B cell (primary cell): ENCODE data around the gene ORC1. TPM values are rescaled to one million over a fixed set of nuclear protein-coding genes. Genes with fewer than 3 reads are reported as not detected.

ENCODE experiments used
- ATAC-seq: fragments of 200-7000 bp; cut with Tn5 transposase; one replicate; pipeline ENCODE4 v1.10.0; 2021; ENCODE audit warnings: low read depth, mild to moderate bottlenecking, moderate number of reproducible peaks, moderate library complexity
- CTCF ChIA-PET: fragments of 350-600 bp; sonication (Branson Sonifier 250); formaldehyde crosslinking; loops from one replicate; lab custom pipeline; 2021; ENCODE audit warnings: antibody characterized with exemption, inconsistent platforms; lab: Charles Lee
- POLR2A ChIA-PET: fragments of 350-600 bp; sonication (Branson Sonifier 250); formaldehyde crosslinking; loops from one replicate; lab custom pipeline; 2021; ENCODE audit warnings: antibody characterized with exemption; lab: Charles Lee
- DNase-seq: peaks from one replicate; pipeline ENCODE4 v3.0.0; 2013
- H2AFZ ChIP-seq: 2 replicates; pipeline ENCODE4 v1.6.1; 2012; ENCODE audit warnings: mild to moderate bottlenecking, low read depth, low read length; ENCODE audit not compliant: insufficient read depth, poor library complexity, severe bottlenecking
- H3K27ac ChIP-seq, 2 donors: 1 replicate in 1 of 2; 2 replicates in 1 of 2; pipeline ENCODE4 v1.5.1; 2012 to 2013; ENCODE audit warnings: low read length in 2 of 2, mild to moderate bottlenecking in 2 of 2, moderate library complexity in 1 of 2
- H3K27me3 ChIP-seq, 4 experiments: fragments of 200-600 bp in 1 of 4; sonication (generic) in 1 of 4; replicated peaks in 1 of 4; 1 replicate in 2 of 4; 2 replicates in 2 of 4; pipeline versions ENCODE4 v1.6.1 to v1.7.0; 2013 to 2016; ENCODE audit warnings: low read length in 3 of 4, mild to moderate bottlenecking in 2 of 4, mixed read lengths in 1 of 4, moderate library complexity in 1 of 4; ENCODE audit not compliant: insufficient read depth in 4 of 4, control insufficient read depth in 3 of 4; ENCODE audit errors: control extremely low read depth in 1 of 4
- H3K36me3 ChIP-seq, 2 experiments: replicated peaks in 1 of 2; 1 replicate in 1 of 2; 2 replicates in 1 of 2; pipeline versions ENCODE4 v1.6.1 to v1.7.1; 2013; ENCODE audit warnings: low read length in 1 of 2; ENCODE audit not compliant: insufficient read depth in 2 of 2, control insufficient read depth in 1 of 2; ENCODE audit errors: control extremely low read depth in 1 of 2, extremely low read depth in 1 of 2
- H3K4me1 ChIP-seq, 2 donors: fragments of 200-600 bp in 1 of 2; sonication (generic) in 1 of 2; 1 replicate in 1 of 2; 2 replicates in 1 of 2; pipeline versions ENCODE4 v1.5.1 to v1.6.1; 2013 to 2017; ENCODE audit warnings: low read length in 2 of 2; ENCODE audit not compliant: control insufficient read depth in 2 of 2, insufficient read depth in 2 of 2
- H3K4me2 ChIP-seq: replicated peaks from 2 replicates; pipeline ENCODE3; 2012; ENCODE audit warnings: mild to moderate bottlenecking, low read depth, low read length; ENCODE audit not compliant: poor library complexity, severe bottlenecking
- H3K4me3 ChIP-seq, 5 experiments: fragments of 200-600 bp in 1 of 5; sonication (generic) in 1 of 5; 1 replicate in 3 of 5; 2 replicates in 2 of 5; pipeline versions ENCODE4 v1.5.1 to v1.7.0; 2011 to 2016; ENCODE audit warnings: low read length in 4 of 5, mild to moderate bottlenecking in 4 of 5, low read depth in 2 of 5, control low read depth in 1 of 5, moderate library complexity in 1 of 5; ENCODE audit not compliant: insufficient read depth in 1 of 5; ENCODE audit errors: control extremely low read depth in 1 of 5, extremely low read depth in 1 of 5
- H3K79me2 ChIP-seq: fragments of 200-600 bp; sonication (generic); one replicate; pipeline ENCODE4 v1.6.0; 2016; ENCODE audit warnings: low read length; ENCODE audit not compliant: control insufficient read depth, insufficient read depth
- H3K9ac ChIP-seq: fragments of 200-600 bp; sonication (generic); 2 replicates; pipeline ENCODE4 v1.6.1; 2017; ENCODE audit warnings: mild to moderate bottlenecking, low read length, moderate library complexity
- H3K9me3 ChIP-seq, 3 donors: one replicate each; pipeline versions ENCODE4 v1.6.1 to v1.7.1; 2013; ENCODE audit warnings: low read length in 2 of 3; ENCODE audit not compliant: control insufficient read depth in 2 of 3, insufficient read depth in 1 of 3; ENCODE audit errors: control extremely low read depth in 1 of 3
- H4K20me1 ChIP-seq: 2 replicates; pipeline ENCODE4 v1.6.0; 2012; ENCODE audit warnings: mild to moderate bottlenecking, low read length; ENCODE audit not compliant: insufficient read depth, control insufficient read depth, poor library complexity, severe bottlenecking
- H3K27ac Mint-ChIP-seq: one replicate; pipeline ENCODE4 v1.8.0; 2021; ENCODE audit warnings: mixed read lengths
- H3K27me3 Mint-ChIP-seq: one replicate; pipeline ENCODE4 v1.8.0; 2021; ENCODE audit warnings: mixed read lengths
- H3K4me1 Mint-ChIP-seq: one replicate; pipeline ENCODE4 v1.8.0; 2021; ENCODE audit warnings: mixed read lengths
- H3K4me3 Mint-ChIP-seq: one replicate; pipeline ENCODE4 v1.8.0; 2021; ENCODE audit warnings: mixed read lengths
- H3K9me3 Mint-ChIP-seq: one replicate; pipeline ENCODE4 v1.8.0; 2022; ENCODE audit warnings: mixed read lengths; ENCODE audit not compliant: insufficient read depth
- CTCF ChIP-seq: fragments of 200-600 bp; IDR thresholded peaks from one replicate; pipeline ENCODE4 v1.8.0; 2022; ENCODE audit warnings: antibody characterized with exemption, mild to moderate bottlenecking
- EZH2 ChIP-seq: IDR thresholded peaks from 2 replicates; pipeline ENCODE4 v1.6.1; 2012; ENCODE audit warnings: borderline replicate concordance, low read depth, mild to moderate bottlenecking, moderate library complexity, low read length; ENCODE audit not compliant: insufficient read depth, poor library complexity, severe bottlenecking
- WGBS: methylation state at CpG from one replicate; pipeline ENCODE4 v1.1.5; 2013; ENCODE audit warnings: missing lambda C conversion rate; ENCODE audit not compliant: insufficient coverage; 5-methylcytosine and 5-hydroxymethylcytosine counted together
- intact Hi-C: fragments of 100-400 bp; cut with micrococcal nuclease; formaldehyde crosslinking; loops from one replicate; pipeline ENCODE4 v1.10.0; 2022
- polyA plus RNA-seq: library from polyadenylated mRNA; depleted of rRNA; stranded (reverse); fragments of >200 nt; gene quantifications from 2 replicates; pipeline ENCODE4 v1.2.3, GENCODE V29; 2012
- total RNA-seq, 2 donors: library from RNA; stranded (reverse); fragments of 120-200 nt in 1 of 2; gene quantifications; 1 replicate in 1 of 2; 2 replicates in 1 of 2; pipeline versions ENCODE4 v1.2.3 to v1.2.4, GENCODE V29; 2013 to 2022

The ORC1 gene
- total and polyA plus RNA-seq, 2 donors (not counting 1 experiment from before 2014, with no cell fraction given), result 0.78 to 1.3 TPM

DNA sequence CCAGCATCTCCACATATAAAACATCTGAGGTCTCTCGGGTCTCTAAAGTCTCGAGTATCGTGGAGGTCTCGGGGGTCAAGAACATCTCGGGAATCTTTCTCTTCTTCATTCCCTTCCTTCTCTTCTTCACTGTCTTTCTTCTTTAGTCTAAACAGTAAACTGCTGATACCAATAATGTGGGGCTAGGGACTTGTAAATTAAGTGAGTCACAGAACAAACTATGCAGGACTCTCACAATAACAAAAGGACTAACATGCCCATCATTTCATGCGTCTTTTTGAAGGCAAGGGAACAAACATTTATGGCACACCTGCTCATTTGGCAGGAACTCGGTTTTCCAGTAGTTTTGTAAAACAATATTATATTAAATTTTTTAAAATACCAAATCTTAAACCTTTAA lies 32.6 kb upstream of the ORC1 start:
- TF ChIP-seq EZH2 (no peak), CTCF (no peak)
- Histone ChIP-seq H3K27me3 (no peaks in the 10 kb centered on the region), H3K4me1 (no peaks in the 10 kb centered on the region), H3K27ac (no peak overlapping the region), H4K20me1 (no peaks in the 10 kb centered on the region), H3K4me2 (no peak overlapping the region), H3K36me3 (peaks cover 23 to 57% of the 10 kb centered on the region in 2 experiments), H3K4me3 (no peak overlapping the region), H2AFZ (no peak overlapping the region), H3K79me2 (no peaks in the 10 kb centered on the region), H3K9ac (no peak overlapping the region), H3K9me3 (no peaks in the 10 kb centered on the region)
- CTCF ChIA-PET, result no interaction called here
- POLR2A ChIA-PET, result no interaction called here
- Mint-ChIP-seq H3K4me3 (no peak overlapping the region), H3K27me3 (no peaks in the 10 kb centered on the region), H3K4me1 (no peaks in the 10 kb centered on the region), H3K27ac (no peak overlapping the region), H3K9me3 (no peaks in the 10 kb centered on the region)
- DNase-seq, result no peak
- 100% methylated on average over 1 of the region's 7 CpGs for WGBS
- no peak for ATAC-seq
- intact Hi-C loops, result no loop called here

- no peak overlapping the region for H3K4me3 ChIP-seq
- POLR2A ChIA-PET, result no interaction called here
- TF ChIP-seq EZH2 (no peak), CTCF (no peak)
- Mint-ChIP-seq H3K27me3 (no peaks in the 10 kb centered on the region), H3K4me3 (no peak overlapping the region), H3K27ac (no peak overlapping the region), H3K9me3 (no peaks in the 10 kb centered on the region), H3K4me1 (no peaks in the 10 kb centered on the region)
- H3K27me3 ChIP-seq, result no peaks in the 10 kb centered on the region
- H3K27ac ChIP-seq, result no peak overlapping the region
- H3K79me2 ChIP-seq, result no peaks in the 10 kb centered on the region
- H3K36me3 ChIP-seq, result peaks cover 25 to 60% of the 10 kb centered on the region in 2 experiments
- intact Hi-C loops, result no loop called here
- ATAC-seq, result no peak
- H3K9me3 ChIP-seq, result no peaks in the 10 kb centered on the region
- CTCF ChIA-PET, result interaction anchor here (0.6 to 1.1 kb wide), 2 partner anchors 251 to 984 kb away, joined by 3 read pairs; no protein-coding TSS in a partner anchor
- WGBS, result 100% methylated on average over 1 of the region's 1 CpG
- H2AFZ ChIP-seq, result no peak overlapping the region
- no peak for DNase-seq
- no peaks in the 10 kb centered on the region for H3K4me1 ChIP-seq
- H4K20me1 ChIP-seq, result no peaks in the 10 kb centered on the region
- H3K9ac ChIP-seq, result no peak overlapping the region
- H3K4me2 ChIP-seq, result no peak overlapping the region
Observed at GRCh38 chr1:52435650-52436049, 31.4 kb upstream of the ORC1 start.
